ENCODE measurements around the gene SEC11A.
"Not testable (repeated sequence)": the region's sequence is repeated elsewhere in the genome, so short reads cannot be mapped to it uniquely, and the experiment has no call there.

Gene SEC11A

GRCh38 chr15:84737005-84737404 lies 21.1 kb upstream of the SEC11A start:
- DNase-seq (ENCODE audit: low read depth, low spot score), result no peak

GRCh38 chr15:84736375-84736774 lies 20.4 kb upstream of the SEC11A start:
- DNase-seq (ENCODE audit: low read depth, low spot score), result no peak

- DNase-seq (ENCODE audit: low read depth, low spot score), result not testable (repeated sequence)
Measured at GRCh38 chr15:84735480-84736061, 19.6 kb upstream of the SEC11A start.

GRCh38 chr15:84734794-84735479 lies 19.0 kb upstream of the SEC11A start:
- peak; percentile 79 for DNase-seq (ENCODE audit: low read depth, low spot score)

GRCh38 chr15:84731774-84732173 lies 15.8 kb upstream of the SEC11A start:
- DNase-seq (ENCODE audit: low read depth, low spot score), result peak; percentile 79

- DNase-seq (ENCODE audit: low read depth, low spot score), result peak; percentile 60
Measured at GRCh38 chr15:84727429-84727828, 11.5 kb upstream of the SEC11A start.

GRCh38 chr15:84725001-84725491 lies 9.1 kb upstream of the SEC11A start:
- DNase-seq (ENCODE audit: low read depth, low spot score), result peak; percentile 53

GRCh38 chr15:84722628-84723027 lies 6.7 kb upstream of the SEC11A start:
- no peak for DNase-seq (ENCODE audit: low read depth, low spot score)

- no peak for DNase-seq (ENCODE audit: low read depth, low spot score)
Measured at GRCh38 chr15:84721371-84721770, 5.4 kb upstream of the SEC11A start.

- peak; percentile 53 for DNase-seq (ENCODE audit: low read depth, low spot score)
Measured at GRCh38 chr15:84715441-84716035, 401 bp downstream of the SEC11A start.

- no peak for DNase-seq (ENCODE audit: low read depth, low spot score)
Measured at GRCh38 chr15:84714821-84715220, 1.1 kb downstream of the SEC11A start.

- no peak for DNase-seq (ENCODE audit: low read depth, low spot score)
Measured at GRCh38 chr15:84714372-84714771, 1.6 kb downstream of the SEC11A start.

GRCh38 chr15:84703808-84704207 lies 12.1 kb downstream of the SEC11A start:
- DNase-seq (ENCODE audit: low read depth, low spot score), result no peak

GRCh38 chr15:84702961-84703482 lies 12.9 kb downstream of the SEC11A start:
- DNase-seq (ENCODE audit: low read depth, low spot score), result peak; percentile 43

- no peak for DNase-seq (ENCODE audit: low read depth, low spot score)
Measured at GRCh38 chr15:84699538-84700191, 16.3 kb downstream of the SEC11A start.

- no peak for DNase-seq (ENCODE audit: low read depth, low spot score)
Measured at GRCh38 chr15:84697236-84697990, 18.5 kb downstream of the SEC11A start.

- no peak for DNase-seq (ENCODE audit: low read depth, low spot score)
Measured at GRCh38 chr15:84696757-84697156, 19.2 kb downstream of the SEC11A start.

GRCh38 chr15:84690342-84690741 lies 25.6 kb downstream of the SEC11A start:
- no peak for DNase-seq (ENCODE audit: low read depth, low spot score)

- no peak for DNase-seq (ENCODE audit: low read depth, low spot score)
Measured at GRCh38 chr15:84689858-84690257, 26.1 kb downstream of the SEC11A start.

GRCh38 chr15:84686446-84686845 lies 29.5 kb downstream of the SEC11A start:
- not testable (repeated sequence) for DNase-seq (ENCODE audit: low read depth, low spot score)

GRCh38 chr15:84685304-84685703 lies 30.6 kb downstream of the SEC11A start:
- DNase-seq (ENCODE audit: low read depth, low spot score), result peak; percentile 60

All from astrocyte of the hippocampus (primary cell).